GM10266 (cell line): ENCODE results near the gene MOB3A.

Experiments
- DNase-seq: peaks from one replicate; pipeline ENCODE4 v3.0.0; 2012; ENCODE audit errors: extremely low spot score
- TF ChIP-seq, protein P1 (sequence below): IDR thresholded peaks from 2 replicates; pipeline ENCODE4 v1.5.1; 2012; ENCODE audit warnings: mild to moderate bottlenecking, low read depth; ENCODE audit not compliant: control insufficient read depth, insufficient read depth; ENCODE audit errors: missing control alignments

Gene MOB3A

GRCh38 chr19:2123682-2124387 lies 27.7 kb upstream of the MOB3A start:
- DNase-seq: no peak
- TF ChIP-seq, protein P1, sequence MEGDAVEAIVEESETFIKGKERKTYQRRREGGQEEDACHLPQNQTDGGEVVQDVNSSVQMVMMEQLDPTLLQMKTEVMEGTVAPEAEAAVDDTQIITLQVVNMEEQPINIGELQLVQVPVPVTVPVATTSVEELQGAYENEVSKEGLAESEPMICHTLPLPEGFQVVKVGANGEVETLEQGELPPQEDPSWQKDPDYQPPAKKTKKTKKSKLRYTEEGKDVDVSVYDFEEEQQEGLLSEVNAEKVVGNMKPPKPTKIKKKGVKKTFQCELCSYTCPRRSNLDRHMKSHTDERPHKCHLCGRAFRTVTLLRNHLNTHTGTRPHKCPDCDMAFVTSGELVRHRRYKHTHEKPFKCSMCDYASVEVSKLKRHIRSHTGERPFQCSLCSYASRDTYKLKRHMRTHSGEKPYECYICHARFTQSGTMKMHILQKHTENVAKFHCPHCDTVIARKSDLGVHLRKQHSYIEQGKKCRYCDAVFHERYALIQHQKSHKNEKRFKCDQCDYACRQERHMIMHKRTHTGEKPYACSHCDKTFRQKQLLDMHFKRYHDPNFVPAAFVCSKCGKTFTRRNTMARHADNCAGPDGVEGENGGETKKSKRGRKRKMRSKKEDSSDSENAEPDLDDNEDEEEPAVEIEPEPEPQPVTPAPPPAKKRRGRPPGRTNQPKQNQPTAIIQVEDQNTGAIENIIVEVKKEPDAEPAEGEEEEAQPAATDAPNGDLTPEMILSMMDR: no peak

DNA sequence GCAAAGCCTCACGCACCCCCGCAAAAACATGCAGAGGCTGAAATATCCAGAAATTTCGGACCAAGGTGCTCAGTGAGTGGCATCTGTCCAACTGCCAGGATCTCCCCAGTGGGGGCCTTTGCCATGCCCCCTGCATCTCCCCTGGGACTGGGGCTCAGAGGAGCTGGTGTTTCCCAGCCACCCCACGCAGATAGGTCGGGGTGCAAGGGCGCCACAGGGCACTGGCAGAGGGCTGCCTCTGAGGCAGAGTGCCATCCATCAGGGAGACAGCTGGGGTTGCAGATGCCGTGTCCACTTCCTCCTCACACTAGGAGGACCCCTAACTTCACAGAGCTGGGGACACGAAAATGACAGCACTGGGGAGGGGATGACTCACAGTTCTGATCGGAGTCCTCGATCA lies 26.9 kb upstream of the MOB3A start:
- TF ChIP-seq, protein P1: no peak
- no peak for DNase-seq

DNA sequence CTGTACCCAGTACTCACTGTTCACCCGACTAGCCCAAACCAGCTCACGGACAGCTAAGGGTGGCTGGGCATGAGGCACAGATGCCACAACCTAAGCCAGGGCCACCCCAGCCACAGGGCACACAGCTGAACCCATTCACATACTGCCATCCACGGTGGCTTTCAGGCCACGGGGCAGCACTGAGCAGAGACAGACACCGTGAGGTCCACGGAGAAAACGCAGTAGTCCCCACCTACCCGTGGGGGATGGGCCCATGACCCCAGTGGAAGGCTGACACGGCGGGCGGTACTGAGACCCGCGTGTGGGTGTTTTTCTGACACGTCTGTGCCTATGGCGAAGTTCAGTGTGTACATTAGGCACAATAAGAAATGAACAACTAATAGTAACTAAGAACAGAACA lies 26.1 kb upstream of the MOB3A start:
- no peak for DNase-seq
- TF ChIP-seq, protein P1: no peak

DNA sequence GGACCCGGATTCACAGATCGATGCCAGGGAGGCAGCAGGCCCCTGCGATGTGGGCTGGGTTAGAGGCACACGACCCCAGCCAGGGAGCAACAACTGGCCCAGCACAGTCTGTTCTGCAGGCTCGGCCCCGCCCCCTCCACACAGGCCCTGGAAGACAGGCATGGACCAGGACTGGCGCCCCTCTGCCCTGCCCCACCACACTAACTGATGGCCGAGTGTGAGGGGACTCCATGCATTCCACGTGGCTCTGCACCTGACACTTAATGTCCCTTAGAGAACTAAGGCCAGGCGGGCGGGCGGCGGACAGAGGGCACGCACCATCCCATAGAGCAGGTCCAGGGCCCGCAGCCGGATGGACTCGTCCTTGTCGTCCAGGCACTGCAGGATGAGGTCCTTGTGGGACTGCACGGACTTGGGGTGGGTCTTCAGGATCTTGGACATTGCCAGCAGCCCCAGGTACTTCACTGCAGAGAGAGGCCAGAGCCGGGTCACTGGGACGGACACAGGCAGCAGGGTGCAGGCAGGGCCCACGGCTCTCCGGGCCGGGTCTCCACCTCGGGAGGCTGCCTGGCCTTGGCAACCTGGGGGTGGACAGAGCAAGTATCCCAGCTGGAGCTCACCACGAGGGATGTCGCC lies 25.4 kb upstream of the MOB3A start:
- TF ChIP-seq, protein P1: no peak
- DNase-seq: no peak

DNA sequence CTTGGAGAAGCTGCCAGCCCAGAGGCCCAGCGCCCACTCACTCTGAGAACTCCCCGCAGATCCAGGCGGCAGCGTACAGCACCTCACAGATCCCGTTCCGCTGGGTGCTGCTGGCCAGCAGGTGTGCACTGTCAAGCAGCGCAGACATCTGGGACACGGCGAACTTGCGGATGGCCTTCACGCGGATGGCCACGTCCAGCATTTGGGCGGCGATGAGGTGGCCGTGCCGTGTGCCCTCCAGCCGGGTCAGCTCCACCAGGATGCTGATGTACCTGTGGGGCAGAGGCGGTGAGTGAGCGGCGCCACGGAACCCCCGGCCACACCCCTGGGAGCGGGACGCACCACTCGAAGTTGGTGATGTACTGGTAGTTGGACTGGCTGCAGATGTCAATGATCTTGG lies 24.7 kb upstream of the MOB3A start:
- TF ChIP-seq, protein P1: no peak
- DNase-seq: no peak

GRCh38 chr19:2119921-2120785 lies 24.0 kb upstream of the MOB3A start:
- DNase-seq: no peak
- TF ChIP-seq, protein P1: no peak

GRCh38 chr19:2118438-2118837 lies 22.3 kb upstream of the MOB3A start:
- no peak for DNase-seq
- TF ChIP-seq, protein P1: no peak
